ENCODE data around the gene JUP.

Gene JUP

GRCh38 chr17:41717408-41718286 lies 68.9 kb downstream of the JUP start:
- DNase-seq: no peak

GRCh38 chr17:41711669-41712400 lies 74.7 kb downstream of the JUP start, which contains the start of gene GAST:
Gene GAST, plus strand, starts transcription at chr17:41712331. Its CDS starts 3,106 bp downstream, at chr17:41715437.
- DNase-seq: no peak

DNA sequence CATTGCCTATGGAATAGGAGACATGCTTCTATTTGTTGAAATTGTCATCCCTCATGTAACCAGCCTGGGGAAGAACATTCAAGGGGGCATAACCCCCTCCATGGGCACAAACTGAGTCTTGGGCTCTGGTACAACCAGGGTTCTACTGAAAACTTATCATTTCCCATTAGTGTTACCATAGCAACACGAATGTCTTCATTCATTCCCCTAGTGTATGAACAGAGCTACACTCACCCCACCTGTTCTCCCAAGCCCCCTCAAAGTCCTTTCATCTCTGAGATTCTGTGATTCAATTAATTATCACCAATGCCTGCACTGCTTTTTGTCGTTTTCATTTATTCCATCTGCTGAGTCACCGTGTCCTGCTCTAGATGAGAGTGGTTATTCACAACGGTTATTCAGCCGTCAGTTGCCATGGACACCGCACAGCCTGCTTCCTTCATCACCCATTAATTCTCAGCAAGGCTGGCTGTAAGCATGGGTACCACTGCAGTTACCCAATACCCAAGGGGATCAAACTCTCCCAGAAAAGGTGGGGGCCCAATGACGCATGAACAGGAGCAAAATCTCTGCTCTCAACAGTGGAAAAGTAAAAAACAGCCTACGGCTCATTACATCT lies 75.9 kb downstream of the JUP start:
- DNase-seq: no peak

DNA sequence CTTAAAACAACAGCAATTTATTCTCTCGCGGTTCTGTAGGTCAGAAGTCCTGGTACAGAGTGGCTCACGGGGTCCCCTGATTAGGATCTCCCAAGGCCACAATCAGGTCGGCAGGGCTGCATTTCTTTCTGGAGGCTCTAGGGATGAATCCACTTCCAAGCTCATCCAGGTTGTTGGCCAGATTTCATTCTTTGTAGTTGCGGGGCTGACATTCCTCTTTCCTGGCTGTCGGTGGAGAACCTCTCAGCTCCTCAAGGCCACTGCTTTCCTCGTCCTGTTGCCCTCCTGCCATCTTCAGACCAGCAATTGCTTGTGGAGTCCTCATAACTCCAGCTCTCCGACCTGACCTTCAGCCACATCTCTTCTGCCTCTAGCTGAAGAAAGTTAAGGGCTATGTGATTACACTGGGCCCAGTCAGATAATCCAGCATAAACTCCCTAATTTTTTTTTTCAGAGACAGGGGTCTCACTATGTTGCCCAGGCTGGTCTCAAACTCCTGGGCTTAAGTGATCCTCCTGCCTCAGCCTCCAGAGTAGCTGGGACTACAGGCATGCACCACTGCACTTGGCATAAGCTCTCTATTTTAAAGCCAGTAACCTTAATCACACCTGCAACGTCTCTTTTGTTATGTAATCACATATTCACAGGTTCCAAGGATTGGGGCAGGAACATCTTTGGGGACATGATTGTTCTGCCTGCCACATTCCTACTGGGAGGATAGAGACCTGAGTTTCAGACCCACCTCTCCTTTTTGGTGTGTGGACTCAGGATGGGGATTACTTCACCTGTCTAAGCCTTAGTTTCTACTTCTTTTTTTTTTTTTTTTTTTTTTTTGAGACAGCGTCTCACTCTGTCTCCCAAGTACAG lies 78.5 kb downstream of the JUP start:
- no peak for DNase-seq

DNA sequence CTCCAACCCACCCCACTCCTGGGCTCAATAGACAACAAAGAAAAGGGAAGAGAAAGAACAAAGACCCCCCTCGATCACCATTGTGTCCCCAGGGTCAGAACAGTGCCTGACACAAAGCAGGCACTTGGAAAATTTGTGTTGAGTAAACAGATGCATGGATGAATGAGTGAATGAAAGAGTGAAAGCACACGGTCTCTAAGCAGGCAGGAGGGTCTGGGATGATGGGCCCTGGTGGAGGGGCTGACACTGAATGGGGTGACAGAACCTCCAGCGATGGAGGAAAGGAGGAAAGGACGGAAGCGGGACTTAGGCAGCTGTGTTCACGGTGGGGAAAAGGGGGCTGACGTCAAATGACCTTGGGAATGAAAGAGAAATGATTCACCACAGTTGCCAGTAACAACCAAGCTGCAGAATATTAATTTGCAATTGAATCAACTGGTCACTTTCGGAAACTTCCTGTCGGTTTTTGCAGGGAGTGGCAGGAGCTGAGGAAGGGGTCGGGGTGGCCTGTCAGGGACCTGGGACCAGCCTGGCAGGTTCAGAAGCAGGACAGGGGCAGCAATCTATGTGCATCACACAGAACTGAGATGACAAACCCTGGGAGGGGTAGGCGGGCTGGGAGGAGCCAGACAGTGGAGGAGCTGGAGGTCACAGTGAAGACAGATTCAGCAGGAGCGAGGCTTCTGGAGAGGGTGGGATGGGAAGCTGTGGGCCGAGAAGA lies 81.1 kb downstream of the JUP start:
- no peak for DNase-seq
